ENCODE results near the gene FBXO46.

GRCh38 chr19:45705710-45706415, 24.8 kb downstream of the FBXO46 start:
- TF ChIP-seq ARNTL (CRISPR knock-in tag; IDR thresholded peaks at IDR 0.05; ENCODE audit: borderline replicate concordance, low read depth) (no peak), PATZ1 (CRISPR knock-in tag; IDR thresholded peaks at IDR 0.05; ENCODE audit: borderline replicate concordance) (no peak)

Measured in SK-N-SH treated with all-trans-retinoic acid at 6 μM for 48 hours (cell line).